Measurements from ENCODE around the gene STOML2.

Gene STOML2

DNA sequence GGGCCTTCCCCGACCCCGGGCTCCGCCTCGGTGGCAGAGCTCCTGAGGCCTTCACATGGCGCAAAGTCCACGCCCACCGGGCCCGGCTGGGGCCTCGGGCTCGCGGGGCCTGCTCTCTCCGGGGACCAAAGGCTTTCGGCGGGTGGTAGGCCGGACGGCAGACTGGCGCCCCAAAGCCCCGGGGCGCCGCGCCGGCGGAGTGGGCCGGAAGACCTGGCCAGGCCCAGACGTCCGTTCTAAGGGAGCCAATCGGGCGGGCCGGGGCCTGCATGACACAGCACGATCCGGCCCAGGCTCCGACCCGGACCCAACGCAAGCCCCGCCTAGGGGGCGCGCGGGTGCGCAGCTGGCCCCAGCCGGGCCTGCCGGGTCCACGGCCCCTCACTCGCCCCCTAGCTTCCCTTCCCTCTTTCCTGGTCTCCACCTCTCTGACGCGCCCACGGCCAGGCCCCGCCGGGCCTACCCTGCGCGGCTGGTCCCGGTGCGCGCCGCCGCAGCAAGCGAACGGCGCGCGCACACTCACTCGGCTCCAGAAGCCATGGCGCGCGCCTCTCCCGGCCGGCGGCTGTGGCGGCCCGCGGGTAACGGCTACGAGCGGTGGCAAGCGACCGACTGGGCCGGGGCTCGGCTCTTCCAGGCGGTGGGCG is 31.0 kb downstream of the STOML2 start:
- peak; percentile 66 for DNase-seq

DNA sequence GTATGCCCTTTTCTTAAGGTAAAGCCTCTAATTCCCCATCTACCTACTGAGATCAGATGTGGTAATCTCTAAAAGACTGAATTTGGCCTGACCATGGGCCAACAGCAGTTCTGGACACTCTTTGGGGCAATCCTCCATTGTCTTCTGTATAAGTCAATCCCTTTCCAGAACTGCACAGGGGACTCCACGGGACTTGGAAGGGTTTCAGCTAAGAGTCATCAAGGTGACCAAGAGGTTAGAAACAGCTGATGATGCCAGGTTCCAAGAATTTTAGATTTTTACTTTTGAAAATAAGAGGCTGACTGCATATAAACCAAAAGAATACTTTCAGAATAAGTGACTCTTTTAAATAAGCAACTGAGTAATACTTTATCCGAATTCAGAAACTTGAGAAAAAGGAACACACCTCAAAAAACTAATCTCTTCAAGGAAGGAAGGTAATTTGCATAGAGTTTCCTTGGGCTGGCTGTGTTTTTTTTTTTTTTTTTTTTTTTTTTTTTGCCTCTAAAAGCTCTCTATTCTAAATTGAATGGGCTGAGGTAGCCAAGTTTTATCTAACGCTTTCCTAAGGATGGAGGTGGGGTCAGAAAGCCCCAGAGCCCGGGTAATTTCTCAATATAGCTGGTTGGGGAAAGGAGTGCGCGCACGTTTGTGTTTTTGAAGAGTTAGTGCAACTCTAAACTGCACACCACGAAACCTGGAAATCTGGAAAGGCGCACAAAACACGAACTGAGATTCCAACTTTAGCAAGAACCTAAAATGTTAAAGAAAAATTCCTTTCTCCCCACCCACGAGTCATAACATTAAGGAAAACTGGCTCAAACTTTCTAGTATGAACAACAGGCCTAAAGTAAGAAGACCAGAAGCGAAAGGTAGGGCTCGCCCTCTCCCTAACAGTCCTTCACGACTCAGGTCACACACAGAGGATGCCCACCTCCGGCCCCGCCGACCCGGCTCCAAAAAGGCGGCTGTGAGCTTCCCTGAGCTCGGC is 31.8 kb downstream of the STOML2 start:
- DNase-seq, result no peak

- DNase-seq, result no peak
Measured at GRCh38 chr9:35069020-35069419, 33.9 kb downstream of the STOML2 start.

DNA sequence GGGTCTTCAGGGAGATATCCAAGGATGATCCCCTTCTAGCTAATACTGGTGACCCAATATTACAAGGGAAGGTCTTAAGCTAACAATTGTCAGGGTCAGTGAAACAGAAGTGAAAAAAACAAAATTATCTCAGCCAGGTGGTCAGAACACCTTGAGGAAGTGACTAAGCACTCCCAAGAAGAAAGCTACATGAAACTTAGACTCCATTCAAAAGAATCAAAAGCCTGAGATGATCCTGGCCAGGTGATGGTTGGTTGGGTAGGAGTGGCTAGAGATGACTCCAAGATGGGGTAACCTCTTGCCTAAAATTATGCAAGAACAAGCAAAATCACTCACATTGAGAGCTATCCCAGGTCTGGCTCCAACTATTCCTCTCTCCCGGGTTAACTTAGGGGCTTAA is 35.9 kb downstream of the STOML2 start:
- DNase-seq, result no peak

GRCh38 chr9:35060548-35061207 is 42.3 kb downstream of the STOML2 start:
- DNase-seq, result no peak

DNA sequence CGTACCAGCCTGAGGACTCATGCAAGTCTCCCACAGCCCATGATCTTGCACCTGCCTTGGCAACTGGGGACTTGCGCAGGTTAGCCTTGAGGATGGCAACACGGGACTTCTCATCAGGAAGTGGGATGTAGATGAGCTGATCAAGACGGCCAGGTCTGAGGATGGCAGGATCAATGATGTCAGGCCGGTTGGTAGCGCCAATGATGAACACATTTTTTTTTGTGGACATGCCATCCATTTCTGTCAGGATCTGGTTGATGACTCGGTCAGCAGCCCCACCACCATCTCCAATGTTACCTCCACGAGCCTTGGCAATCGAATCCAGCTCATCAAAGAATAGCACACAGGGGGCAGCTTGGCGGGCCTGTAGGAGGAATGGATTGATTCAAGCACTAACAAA is 43.5 kb downstream of the STOML2 start:
- no peak for DNase-seq

- DNase-seq, result no peak
Measured at GRCh38 chr9:35057271-35057620, 45.7 kb downstream of the STOML2 start.

- DNase-seq, result no peak
Measured at GRCh38 chr9:35056571-35057270, 46.2 kb downstream of the STOML2 start.

GRCh38 chr9:35054871-35055644 is 47.9 kb downstream of the STOML2 start:
- DNase-seq, result no peak

DNA sequence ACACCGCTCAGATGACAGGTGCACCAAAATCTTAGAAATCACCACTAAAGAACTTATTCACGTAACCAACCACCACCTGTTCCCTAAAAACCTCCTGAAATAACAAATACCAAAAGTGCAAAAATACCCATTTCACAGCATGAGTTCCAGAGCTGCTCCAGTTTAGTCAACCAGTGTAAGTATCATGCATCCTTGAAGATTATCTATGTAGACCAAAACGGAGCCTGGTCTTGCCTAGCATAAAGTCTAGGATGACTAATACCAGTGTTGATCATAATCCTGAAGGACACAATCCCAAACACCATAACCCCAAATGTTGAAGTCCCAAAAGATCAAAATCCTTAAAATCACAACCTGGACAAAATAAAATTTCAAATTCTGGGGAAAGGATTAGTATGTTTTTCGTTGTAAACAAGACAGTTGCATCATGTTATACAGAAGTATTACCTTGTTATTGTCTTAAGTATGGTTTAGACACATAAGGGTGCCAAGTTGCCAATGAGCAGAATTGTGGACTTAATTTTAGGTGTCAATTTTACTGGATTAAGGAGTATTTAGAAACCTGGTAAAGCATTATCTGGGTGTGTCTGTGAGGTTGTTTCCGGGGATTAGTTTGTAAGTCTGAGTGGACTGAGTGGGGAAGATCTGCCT is 48.6 kb downstream of the STOML2 start:
- no peak for DNase-seq

DNA sequence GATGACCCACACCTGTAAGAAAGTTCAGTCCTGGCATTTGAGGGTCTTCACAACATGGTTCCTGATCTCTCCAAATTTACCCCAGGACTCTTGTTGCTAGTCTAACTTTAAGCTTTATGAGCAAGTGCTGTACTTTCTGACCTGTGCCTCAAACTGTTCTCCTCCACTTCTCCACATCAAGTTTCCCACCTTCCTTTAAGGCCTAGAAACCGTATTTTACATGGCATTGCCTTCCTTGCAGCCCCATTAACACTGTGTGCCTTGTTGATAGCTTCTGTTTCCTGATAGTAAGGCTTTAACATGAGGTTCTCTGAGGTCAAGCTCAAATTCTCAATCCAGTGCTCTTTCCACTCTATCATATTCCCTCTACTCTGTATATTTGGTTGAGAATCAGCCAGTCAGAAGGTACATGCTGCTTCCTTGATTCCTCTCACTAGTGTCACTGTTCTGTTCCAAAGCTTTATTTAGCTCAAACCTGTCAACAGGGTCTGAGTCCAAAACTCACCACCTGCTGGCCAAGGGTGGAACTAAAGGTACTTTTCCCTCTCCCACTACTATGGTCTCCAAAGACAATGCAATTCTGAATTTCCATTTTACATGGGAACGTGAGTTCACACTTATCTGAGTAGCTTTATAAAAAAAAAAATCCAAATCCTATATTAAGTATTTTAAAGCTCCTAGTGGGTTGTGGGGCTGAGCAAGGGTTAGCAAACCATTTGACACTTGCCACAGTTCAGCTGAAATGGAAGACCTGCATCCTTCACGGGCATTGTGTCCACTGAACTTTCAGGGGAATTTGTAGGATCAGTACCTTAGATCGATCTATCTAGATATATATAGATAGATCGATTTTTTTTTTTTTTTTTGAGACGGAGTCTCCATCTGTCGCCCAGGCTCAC is 51.6 kb downstream of the STOML2 start:
- DNase-seq, result peak; percentile 47
